Type B pancreatic cell (in vitro differentiated cells): ENCODE data around the gene ITGA3. TPM values are rescaled to one million over a fixed set of nuclear protein-coding genes. Genes with fewer than 3 reads are reported as not detected.

Source experiments
- DNase-seq: peaks from one replicate; pipeline ENCODE4 v3.0.0; 2021; ENCODE audit warnings: mixed read lengths; ENCODE audit not compliant: unreplicated experiment; ENCODE audit errors: extremely low spot score
- H3K27ac Mint-ChIP-seq: 2 replicates; pipeline ENCODE4 v1.8.0; 2021; ENCODE audit warnings: mild to moderate bottlenecking, mixed read lengths
- H3K27me3 Mint-ChIP-seq: 2 replicates; pipeline ENCODE4 v1.8.0; 2021; ENCODE audit warnings: mixed read lengths
- H3K36me3 Mint-ChIP-seq: 2 replicates; pipeline ENCODE4 v1.8.0; 2021; ENCODE audit warnings: mixed read lengths
- H3K4me1 Mint-ChIP-seq: one replicate; pipeline ENCODE4 v1.8.0; 2021; ENCODE audit warnings: mixed read lengths; ENCODE audit not compliant: unreplicated experiment
- H3K4me3 Mint-ChIP-seq: 2 replicates; pipeline ENCODE4 v1.8.0; 2021; ENCODE audit warnings: mild to moderate bottlenecking, mixed read lengths
- H3K9me3 Mint-ChIP-seq: 2 replicates; pipeline ENCODE4 v1.8.0; 2021; ENCODE audit warnings: mixed read lengths
- total RNA-seq: library from RNA; stranded (reverse); gene quantifications from 2 replicates; pipeline ENCODE4 v1.2.1, GENCODE V29; 2021; ENCODE audit warnings: low replicate concordance
- TF ChIP-seq, protein P1 (sequence below): fragments of 200-600 bp; sonication (generic); conservative IDR thresholded peaks from 2 replicates; pipeline ENCODE4 v1.5.0; 2021; ENCODE audit warnings: antibody characterized with exemption, mild to moderate bottlenecking

Gene ITGA3
- total RNA-seq, 1 donor from 2014 or later, result 20.3 TPM

DNA sequence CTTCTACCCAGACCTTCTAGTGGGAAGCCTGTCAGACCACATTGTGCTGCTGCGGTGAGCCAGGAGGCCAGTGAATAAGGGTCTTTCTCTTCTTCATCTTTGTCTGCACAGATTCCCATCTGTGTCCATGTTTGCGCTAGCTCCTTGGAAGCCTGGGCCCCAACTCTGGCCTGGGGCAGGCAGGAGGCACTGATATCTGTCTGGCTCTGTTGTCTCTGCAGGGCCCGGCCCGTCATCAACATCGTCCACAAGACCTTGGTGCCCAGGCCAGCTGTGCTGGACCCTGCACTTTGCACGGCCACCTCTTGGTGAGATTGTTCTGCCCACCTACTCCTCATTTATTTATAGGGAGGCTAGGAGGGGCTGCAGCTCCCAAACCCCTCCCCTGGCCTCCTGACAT, 18.3 kb downstream of the ITGA3 start:
- TF ChIP-seq, protein P1, sequence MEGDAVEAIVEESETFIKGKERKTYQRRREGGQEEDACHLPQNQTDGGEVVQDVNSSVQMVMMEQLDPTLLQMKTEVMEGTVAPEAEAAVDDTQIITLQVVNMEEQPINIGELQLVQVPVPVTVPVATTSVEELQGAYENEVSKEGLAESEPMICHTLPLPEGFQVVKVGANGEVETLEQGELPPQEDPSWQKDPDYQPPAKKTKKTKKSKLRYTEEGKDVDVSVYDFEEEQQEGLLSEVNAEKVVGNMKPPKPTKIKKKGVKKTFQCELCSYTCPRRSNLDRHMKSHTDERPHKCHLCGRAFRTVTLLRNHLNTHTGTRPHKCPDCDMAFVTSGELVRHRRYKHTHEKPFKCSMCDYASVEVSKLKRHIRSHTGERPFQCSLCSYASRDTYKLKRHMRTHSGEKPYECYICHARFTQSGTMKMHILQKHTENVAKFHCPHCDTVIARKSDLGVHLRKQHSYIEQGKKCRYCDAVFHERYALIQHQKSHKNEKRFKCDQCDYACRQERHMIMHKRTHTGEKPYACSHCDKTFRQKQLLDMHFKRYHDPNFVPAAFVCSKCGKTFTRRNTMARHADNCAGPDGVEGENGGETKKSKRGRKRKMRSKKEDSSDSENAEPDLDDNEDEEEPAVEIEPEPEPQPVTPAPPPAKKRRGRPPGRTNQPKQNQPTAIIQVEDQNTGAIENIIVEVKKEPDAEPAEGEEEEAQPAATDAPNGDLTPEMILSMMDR, result no peak
- no peak overlapping the region for H3K4me3 Mint-ChIP-seq
- no peak for DNase-seq
- H3K9me3 Mint-ChIP-seq, result no peaks in the 10 kb centered on the region
- peaks cover 5% of the 10 kb centered on the region for H3K36me3 Mint-ChIP-seq
- peaks cover 4% of the 10 kb centered on the region for H3K4me1 Mint-ChIP-seq
- H3K27ac Mint-ChIP-seq, result no peak overlapping the region
- peaks cover 3% of the 10 kb centered on the region for H3K27me3 Mint-ChIP-seq

DNA sequence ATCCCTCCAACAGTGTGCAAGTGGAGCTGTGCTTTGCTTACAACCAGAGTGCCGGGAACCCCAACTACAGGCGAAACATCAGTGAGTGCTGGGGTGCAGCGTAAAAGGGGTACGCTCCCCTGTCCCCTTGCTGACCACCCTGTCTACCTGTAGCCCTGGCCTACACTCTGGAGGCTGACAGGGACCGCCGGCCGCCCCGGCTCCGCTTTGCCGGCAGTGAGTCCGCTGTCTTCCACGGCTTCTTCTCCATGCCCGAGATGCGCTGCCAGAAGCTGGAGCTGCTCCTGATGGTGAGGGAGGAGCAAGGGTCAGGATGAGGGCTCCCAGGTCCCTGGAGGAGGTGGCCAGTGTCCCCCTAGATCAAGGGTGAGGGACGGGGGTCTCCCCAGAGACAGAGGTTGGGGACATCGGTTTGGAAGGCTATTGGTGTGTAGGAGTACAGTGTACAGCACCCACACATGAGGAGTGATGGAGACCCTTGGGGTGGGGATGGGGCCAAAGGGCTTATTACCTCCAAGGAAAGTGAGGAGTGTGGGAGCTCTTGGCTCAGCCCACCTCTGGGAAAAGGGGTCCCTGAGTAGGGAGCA, 19.6 kb downstream of the ITGA3 start:
- Mint-ChIP-seq H3K4me1 (peaks cover 4% of the 10 kb centered on the region), H3K27ac (no peak overlapping the region), H3K27me3 (peaks cover 3% of the 10 kb centered on the region), H3K4me3 (no peak overlapping the region), H3K9me3 (no peaks in the 10 kb centered on the region), H3K36me3 (peaks cover 5% of the 10 kb centered on the region)
- no peak for DNase-seq
- TF ChIP-seq, protein P1, result no peak

DNA sequence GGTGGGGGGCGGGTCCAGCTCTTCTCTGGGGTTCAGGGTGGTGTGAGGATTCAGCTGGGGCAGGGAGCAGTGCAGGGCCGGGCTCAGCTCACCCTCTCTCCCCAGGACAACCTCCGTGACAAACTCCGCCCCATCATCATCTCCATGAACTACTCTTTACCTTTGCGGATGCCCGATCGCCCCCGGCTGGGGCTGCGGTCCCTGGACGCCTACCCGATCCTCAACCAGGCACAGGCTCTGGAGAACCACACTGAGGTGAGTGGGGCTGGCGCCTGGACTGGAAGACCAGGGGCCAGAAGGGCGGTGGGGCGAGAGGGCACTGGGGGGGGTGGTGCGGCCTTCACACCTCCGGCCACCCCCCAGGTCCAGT, 20.3 kb downstream of the ITGA3 start:
- Mint-ChIP-seq H3K36me3 (peaks cover 5% of the 10 kb centered on the region), H3K27me3 (peaks cover 3% of the 10 kb centered on the region), H3K27ac (no peak overlapping the region), H3K4me3 (no peak overlapping the region), H3K9me3 (no peaks in the 10 kb centered on the region), H3K4me1 (peaks cover 4% of the 10 kb centered on the region)
- TF ChIP-seq, protein P1, result no peak
- no peak for DNase-seq

DNA sequence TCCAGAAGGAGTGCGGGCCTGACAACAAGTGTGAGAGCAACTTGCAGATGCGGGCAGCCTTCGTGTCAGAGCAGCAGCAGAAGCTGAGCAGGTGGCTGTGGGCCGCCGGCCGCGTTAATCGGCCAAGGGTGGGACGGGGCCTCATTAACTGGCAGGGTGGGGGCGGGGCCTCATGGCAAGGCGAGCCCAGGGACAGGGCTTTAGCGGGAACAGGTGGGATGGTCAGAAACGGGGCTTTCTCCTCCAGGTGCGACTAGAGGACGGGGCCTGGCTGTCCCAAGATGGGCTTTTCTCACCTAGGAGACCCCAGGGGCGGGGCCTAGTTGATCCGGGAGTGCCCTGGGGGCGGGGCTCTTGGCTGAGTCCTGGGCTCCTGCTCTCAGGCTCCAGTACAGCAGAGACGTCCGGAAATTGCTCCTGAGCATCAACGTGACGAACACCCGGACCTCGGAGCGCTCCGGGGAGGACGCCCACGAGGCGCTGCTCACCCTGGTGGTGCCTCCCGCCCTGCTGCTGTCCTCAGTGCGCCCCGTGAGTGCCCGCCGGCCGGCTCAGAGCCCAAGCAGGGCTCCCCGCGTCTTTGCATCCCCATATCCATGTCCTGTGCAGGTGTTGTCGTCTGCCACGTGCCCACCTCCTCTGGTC, 20.8 kb downstream of the ITGA3 start:
- DNase-seq, result no peak
- TF ChIP-seq, protein P1, result no peak
- Mint-ChIP-seq H3K27ac (no peak overlapping the region), H3K27me3 (peaks cover 3% of the 10 kb centered on the region), H3K4me1 (peaks cover 4% of the 10 kb centered on the region), H3K36me3 (peaks cover 5% of the 10 kb centered on the region), H3K4me3 (no peak overlapping the region), H3K9me3 (no peaks in the 10 kb centered on the region)

DNA sequence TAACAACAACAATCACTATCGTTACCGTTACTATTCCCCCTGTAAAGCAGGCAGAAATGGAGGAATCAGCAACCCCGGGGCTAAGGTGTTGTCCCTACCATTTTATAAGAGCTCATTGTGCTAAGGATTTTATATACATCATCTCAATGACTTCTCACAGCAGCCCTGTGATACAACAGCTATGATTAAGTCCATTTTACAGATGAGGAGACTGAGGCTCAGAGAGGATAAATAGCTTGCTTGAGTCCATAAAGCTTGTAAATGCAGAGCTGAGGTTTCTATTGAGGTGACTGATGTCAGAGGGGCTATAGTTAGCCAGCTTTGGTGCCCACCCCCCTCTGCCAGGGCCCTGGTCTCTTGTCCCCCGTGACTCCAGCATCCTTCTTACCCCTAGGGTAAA, 22.5 kb downstream of the ITGA3 start:
- DNase-seq, result no peak
- Mint-ChIP-seq H3K36me3 (peaks cover 5% of the 10 kb centered on the region), H3K9me3 (no peaks in the 10 kb centered on the region), H3K27ac (no peak overlapping the region), H3K4me1 (peaks cover 4% of the 10 kb centered on the region), H3K27me3 (peaks cover 3% of the 10 kb centered on the region), H3K4me3 (no peak overlapping the region)
- TF ChIP-seq, protein P1, result no peak
